Neural progenitor cell (in vitro differentiated cells): ENCODE results near the gene SLC39A3.

Source experiments
- EZH2 ChIP-seq: fragments of 200-600 bp; sonication (generic); IDR thresholded peaks from 2 replicates; pipeline ENCODE4 v1.6.1; 2017; ENCODE audit warnings: antibody characterized with exemption, mild to moderate bottlenecking, moderate library complexity
- EZH2phosphoT487 ChIP-seq: fragments of 200-600 bp; sonication (generic); IDR thresholded peaks from 2 replicates; pipeline ENCODE4 v1.6.1; 2017; ENCODE audit warnings: antibody characterized with exemption
- TF ChIP-seq, protein P1 (sequence below): fragments of 200-600 bp; sonication (generic); IDR thresholded peaks from 2 replicates; pipeline ENCODE4 v1.5.1; 2017; ENCODE audit warnings: antibody characterized with exemption, mild to moderate bottlenecking

DNA sequence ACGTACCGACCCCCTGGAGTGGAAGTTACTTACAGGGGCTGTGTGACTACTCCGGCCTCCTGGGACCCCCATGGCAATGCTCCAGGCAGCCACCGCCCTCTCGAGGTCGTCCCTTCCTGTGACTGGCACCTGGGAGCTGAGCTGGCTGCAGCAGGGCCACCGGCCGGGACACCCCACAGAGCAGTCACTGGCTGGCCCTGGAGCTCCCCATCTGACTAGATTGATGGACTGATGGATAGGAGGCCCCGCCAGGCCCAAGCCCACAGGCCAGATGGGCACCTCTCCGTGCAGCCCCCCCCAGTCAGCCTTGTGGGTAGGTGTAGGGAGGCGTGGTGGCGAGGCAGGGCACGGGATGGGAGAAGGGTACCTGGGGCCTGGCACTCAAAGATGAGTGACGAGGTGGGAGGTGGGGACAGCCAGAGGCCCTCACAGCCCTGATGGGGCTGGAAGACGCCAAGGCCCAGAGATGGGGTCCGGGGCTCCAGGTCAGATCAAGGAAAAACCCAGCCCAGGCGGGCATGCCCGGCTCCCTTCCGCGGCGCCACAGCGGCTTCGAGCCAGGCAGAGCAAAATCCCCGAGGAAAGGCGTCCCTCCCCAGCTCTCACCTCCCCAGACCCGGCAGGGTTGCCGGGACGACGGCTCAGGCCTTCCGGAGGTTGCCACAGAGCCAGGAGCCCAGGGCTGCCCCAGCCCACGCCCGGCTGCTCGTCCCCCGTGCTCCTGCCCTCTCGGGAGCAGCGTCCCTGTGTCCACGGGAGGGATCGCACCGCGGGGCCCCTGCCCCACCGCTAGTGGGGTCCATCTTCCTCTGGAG lies 8.4 kb downstream of the SLC39A3 start:
- TF ChIP-seq, protein P1, sequence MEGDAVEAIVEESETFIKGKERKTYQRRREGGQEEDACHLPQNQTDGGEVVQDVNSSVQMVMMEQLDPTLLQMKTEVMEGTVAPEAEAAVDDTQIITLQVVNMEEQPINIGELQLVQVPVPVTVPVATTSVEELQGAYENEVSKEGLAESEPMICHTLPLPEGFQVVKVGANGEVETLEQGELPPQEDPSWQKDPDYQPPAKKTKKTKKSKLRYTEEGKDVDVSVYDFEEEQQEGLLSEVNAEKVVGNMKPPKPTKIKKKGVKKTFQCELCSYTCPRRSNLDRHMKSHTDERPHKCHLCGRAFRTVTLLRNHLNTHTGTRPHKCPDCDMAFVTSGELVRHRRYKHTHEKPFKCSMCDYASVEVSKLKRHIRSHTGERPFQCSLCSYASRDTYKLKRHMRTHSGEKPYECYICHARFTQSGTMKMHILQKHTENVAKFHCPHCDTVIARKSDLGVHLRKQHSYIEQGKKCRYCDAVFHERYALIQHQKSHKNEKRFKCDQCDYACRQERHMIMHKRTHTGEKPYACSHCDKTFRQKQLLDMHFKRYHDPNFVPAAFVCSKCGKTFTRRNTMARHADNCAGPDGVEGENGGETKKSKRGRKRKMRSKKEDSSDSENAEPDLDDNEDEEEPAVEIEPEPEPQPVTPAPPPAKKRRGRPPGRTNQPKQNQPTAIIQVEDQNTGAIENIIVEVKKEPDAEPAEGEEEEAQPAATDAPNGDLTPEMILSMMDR = no peak
- TF ChIP-seq EZH2 (no peak), EZH2phosphoT487 (no peak)
